ENCODE data around the gene CCDC187.

GRCh38 chr9:136250676-136251075 is 53.2 kb downstream of the CCDC187 start:
- TF ChIP-seq CTCF (IDR thresholded peaks at IDR 0.05; ENCODE audit: poor library complexity, severe bottlenecking) (no peak), REST (IDR thresholded peaks at IDR 0.05; ENCODE audit: borderline replicate concordance) (no peak), MXI1 (conservative IDR thresholded peaks at IDR 0.05; ENCODE audit: poor library complexity, severe bottlenecking) (no peak), EZH2 (IDR thresholded peaks at IDR 0.05; ENCODE audit: borderline replicate concordance, insufficient read depth, low read length, poor library complexity, severe bottlenecking) (no peak), SMC3 (conservative IDR thresholded peaks at IDR 0.05; ENCODE audit: poor library complexity) (no peak), EP300 (conservative IDR thresholded peaks at IDR 0.05; ENCODE audit: poor library complexity, severe bottlenecking) (no peak), TAF1 (IDR thresholded peaks at IDR 0.05; ENCODE audit: low read depth) (no peak)

Data from neural cell (in vitro differentiated cells).